Measurements from ENCODE around the gene TRIM14.
A peak's percentile ranks its signal among the peaks of the same experiment; 100 is the strongest.
"Not testable (repeated sequence)": the region's sequence is repeated elsewhere in the genome, so short reads cannot be mapped to it uniquely, and the experiment has no call there.

Gene TRIM14

DNA sequence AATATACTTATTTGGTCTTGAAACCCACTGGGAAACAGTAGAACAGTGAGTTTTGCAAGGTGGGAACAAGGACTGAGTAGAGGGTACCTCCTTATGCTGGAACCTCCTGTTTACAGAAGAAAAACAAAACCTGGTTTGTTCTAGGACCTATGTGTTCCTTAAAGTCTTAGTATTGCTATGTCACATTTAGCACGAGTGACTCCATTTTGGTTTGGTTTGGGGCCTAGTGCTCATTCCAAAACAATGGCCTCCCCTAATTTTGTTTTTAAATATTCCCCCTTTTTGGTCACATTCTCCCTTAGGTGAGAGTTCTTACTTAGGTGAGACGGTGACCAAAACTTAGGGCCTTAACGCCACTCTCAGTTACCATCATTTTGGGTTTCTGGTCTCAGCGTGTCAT, 68.7 kb downstream of the TRIM14 start:
- no peak for DNase-seq (ENCODE audit: low read depth in 2 of 2)

DNA sequence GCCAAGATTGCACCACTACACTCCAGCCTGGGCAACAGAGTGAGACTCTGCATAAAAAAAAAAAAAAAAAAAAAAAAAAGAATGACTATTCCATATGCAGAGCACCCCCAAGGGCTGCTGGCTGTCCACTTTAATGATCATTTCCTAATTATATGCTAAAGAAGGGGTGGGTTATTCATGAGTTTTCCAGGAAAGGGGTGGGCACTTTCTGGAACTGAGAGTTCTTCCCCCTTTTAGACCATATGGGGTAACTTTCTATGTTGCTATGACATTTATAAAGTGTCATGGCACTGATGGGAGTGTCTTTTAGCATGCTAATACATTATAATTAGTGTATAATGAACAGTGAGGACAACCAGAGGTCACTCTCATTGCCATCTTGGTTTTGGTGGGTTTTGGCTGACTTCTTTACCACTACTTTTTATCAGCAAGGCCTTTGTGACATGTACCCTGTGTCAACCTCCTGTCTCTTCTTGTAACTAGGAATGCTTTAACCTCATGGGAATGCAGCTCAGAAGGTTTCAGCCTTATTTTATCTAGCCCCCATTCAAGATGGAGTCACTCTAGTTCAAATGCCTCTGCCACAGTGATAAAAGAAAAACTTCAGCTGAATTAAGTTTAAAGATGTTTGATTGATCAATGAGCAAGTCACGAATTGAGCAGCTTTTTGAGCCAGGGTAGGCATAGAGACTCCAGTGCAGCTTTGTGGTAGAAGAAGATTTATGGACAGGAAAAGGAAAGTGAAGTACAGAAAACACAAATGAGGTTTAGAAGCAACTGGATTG, 69.5 kb downstream of the TRIM14 start:
- DNase-seq (ENCODE audit: low read depth in 2 of 2), result no peak

DNA sequence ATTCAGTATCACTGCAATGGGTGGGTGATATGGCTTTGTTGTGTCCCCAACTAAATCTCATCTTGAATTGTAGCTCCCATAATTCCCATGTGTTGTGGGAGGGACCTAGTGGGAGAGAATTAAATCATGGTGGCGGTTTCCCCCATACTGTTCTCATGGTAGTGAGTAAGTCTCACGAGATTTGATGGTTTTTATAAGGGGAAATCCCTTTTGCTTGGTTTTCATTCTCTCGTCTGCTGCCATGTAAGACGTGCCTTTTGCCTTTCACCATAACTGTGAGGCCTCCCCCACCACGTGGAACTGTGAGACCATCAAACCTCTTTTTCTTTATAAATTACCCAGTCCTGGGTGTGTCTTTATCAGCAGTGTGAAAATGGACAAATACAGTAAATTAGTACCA, 72.0 kb downstream of the TRIM14 start:
- DNase-seq (ENCODE audit: low read depth in 2 of 2), result no peak

DNA sequence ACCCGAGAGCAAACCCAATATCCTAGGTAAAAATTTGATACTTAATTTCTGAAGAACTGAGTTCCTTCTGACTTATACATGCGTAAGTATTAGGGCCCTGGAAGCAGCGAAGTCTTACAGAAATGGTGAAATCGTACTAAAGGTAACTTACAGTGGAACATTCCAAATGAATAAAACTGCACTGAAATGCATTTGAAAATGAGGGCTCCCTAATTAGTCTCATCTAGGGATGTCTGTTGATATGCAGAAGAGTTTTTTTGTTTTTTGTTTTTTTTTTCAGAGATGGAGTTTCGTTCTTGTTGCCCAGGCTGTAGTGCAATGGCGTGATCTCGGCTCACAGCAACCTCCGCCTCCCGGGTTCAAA, 72.9 kb downstream of the TRIM14 start:
- no peak for DNase-seq (ENCODE audit: low read depth in 2 of 2)

DNA sequence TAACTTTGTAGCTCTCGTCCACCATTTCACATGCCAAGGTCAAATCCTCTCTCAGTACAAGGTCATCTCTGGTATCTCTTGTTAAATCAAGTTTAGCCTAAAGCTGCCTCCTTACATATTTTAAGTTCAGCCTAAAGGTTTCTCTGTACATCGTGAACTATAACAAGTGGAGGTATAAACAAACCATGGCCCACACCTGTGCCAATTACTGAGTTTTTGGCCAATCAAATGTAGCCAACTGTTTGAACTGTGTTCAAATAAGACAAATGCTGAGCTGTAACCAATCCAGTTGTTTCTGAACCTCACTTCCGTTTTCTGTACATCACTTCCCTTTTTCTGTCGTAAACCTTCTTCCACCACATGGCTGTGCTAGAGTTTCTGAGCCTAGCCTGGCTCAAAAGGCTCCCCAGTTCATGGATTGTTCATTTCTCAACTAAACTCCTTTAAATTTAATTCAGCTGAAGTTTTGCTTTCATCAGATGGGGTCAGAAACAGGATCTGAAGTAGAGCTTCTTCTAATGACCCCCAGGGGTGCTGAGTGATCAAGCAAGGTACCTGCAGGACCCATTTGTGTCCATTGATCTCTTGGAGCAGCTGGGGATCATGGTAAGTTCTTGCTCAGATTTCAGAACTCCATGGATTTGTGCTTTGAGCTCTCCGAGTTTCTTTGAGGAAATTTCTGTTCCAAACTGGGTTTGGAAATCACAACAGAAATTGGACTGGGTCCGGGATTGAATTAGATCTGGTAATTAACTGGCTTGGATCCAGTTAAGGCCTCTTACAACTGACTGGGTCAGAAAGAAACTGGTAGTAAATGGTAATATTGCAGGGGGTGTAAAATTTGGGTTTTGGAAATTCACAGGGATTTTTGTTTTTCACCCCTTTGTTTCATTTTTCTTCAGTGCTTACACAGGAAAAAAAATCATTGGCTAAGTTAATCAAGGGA, 73.5 kb downstream of the TRIM14 start:
- DNase-seq (ENCODE audit: low read depth in 2 of 2), result no peak

DNA sequence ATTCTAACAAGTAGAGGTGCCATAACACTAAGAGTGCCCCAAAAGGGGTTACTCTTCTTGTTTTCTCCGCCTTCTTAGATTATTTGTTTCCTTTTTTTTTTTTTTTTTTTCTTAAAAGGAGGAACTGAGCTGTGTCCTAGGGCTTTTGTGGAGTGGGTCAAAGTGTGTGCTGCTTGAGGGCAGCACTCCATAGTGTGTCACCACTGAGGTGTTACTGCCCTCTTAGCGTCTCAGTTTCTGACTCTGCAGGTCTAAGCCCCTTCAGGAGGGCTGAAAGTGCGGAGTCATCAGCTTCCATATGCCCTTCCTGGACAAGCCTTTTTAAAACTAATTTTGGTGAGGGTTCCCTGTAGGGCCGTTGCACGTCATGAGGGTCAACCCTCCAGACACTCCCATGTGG, 75.1 kb downstream of the TRIM14 start:
- no peak for DNase-seq (ENCODE audit: low read depth in 2 of 2)

DNA sequence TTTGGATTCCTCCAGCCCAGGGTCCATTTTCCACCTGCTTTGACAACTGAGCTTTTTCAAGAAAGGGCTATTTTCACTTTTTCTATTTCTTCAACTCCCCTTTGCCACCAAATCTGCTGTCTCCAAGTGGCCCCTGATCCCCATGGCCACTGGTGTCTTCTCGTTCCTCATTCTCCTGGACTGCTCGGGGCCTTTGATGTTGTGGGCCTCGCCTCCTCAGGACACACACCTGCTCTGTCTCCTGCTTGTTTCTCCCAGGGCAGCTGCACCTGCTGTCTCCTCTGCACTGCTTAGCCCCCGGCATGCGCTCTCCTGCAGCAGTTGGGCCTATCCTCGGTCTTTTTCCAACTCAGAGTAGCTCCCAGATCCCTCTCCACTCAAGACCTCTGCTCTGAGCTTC, 78.8 kb downstream of the TRIM14 start:
- DNase-seq (ENCODE audit: low read depth in 2 of 2), result no peak

DNA sequence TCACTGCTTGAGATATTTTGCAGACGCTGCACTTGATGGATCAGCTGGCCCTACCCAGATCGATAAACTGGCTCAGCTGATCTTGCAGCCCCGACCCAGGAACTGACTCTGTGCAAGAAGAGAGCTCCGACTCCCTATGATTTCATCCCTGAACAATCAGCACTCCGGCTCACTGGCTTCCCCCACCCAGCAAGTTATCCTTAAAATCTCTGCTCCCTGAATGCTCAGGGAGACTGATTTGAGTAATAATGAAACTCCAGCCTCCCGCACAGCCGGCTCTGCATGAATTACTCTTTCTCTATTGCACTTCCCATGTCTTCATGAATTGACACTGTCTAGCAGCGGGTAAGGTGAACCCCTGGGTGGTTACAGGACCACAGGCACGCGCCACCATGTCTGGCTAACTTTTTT, 79.4 kb downstream of the TRIM14 start:
- no peak for DNase-seq (ENCODE audit: low read depth in 2 of 2)

DNA sequence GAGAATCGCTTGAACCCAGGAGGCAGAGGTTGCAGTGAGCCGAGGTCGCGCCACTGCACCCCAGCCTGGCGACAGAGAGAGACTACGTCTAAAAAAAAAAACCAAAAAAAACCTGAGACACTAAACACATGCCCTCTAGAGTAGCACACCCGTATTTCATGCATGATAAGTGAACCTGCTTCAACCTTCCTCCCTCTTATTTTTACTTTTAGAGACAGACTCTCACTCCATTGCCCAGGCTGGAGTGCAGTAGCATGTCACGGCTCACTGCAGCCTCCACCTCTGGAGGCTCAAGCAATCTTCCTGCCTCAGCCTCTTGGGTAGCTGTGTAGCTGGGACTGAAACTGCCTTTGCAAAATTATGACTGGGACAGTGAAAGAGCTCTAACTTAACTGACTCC, 80.1 kb downstream of the TRIM14 start:
- DNase-seq (ENCODE audit: low read depth in 2 of 2), result no peak

DNA sequence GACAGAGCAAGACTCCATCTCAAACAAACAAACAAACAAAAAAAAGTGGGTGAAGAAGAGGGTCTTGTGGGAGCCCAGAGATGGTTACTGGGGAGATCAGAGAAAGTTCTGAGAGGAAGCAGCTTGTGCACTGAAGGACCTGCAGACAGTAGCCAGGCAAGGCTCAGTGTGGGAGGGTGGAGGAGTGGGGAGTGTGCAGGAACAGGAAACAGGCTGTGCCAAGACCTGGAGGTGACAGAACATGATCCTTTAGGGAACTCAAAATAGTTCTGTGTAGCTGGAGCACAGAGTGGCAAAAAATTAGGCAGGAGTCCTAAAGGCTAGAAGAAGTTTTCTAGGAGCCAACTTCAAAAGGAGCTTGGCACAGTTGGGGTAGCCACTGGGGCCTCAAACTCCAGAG, 81.7 kb downstream of the TRIM14 start:
- DNase-seq (ENCODE audit: low read depth in 2 of 2), result no peak

DNA sequence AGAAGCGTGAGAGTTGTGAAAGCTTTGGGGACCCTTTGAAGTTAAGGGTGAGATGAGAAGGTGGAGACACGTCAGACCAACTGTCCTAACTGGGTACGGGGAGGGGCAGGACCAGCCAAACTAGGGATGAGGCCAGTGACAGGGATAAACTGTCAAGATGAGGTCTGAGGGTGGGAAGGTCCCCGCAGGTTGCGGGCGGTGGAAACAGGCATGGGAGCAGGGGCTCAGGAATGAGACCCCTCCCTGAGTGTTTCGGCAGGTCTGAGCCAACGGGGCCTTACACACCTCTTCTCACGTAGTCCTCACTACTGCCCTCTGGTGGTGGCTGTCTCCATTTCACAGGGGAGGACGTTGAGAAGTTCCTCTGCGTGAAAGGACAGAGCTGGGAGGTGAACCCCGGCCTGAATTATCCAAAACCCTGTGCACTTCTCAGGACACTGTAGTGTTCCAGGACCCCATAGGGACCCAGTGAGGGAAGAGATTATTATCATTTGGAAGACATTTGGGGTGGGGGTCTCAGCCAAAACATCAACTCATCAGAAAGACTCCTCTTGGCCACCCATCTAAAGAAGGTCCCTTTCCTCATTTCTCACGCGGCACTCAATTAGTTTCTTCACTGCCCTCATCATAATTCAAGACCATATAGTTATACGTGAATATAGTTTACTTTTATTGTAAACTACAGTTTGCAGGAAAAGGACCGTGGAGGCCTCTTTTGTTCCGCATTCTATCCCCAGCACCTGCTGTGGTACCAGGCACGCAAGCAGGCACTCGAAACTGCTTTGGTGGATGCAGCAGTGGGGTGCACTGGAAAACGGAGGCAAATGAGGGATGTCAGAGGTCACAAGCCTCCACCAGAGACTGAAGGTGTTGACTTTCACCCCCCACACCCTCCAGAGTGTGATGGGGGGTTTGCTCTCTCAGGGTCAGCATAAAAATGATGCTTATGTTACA, 84.2 kb downstream of the TRIM14 start:
- peak; percentile 84 to 90 for DNase-seq (ENCODE audit: low read depth in 2 of 2)

DNA sequence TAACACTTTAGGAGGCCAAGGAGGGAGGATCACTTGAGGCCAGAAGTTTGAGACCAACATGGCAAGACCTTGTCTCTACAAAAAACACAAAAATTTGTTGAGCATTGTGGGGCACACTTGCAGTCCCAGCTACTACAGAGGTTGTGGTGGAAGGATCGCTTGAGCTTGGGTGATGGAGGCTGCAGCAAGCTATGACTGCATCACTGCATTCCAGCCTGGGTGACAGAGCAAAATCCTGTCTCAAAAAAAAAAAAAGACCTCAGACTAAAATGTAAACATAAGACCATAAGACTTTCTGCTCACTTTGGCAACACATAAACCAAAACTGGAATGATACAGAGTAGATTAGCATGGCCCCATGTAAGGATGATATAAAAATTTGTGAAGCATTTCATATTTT, 87.1 kb downstream of the TRIM14 start:
- DNase-seq (ENCODE audit: low read depth in 2 of 2), result no peak

DNA sequence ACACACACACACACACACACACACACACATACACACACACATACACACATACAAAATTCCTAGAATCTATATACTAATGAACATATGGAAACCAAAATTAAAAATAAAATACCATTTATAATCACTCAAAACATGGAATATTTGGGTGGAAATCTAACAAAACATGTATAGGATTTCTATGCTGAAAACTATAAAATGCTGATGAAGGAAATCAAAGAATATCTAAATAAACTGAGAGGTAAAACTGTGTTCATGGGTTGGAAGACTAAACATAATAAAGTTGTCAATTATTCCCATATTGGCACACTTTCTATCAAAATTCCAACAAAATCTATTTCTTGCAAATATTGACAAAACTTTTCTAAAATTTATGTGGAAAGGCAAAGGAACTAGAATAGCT, 87.9 kb downstream of the TRIM14 start:
- no peak for DNase-seq (ENCODE audit: low read depth in 2 of 2)

DNA sequence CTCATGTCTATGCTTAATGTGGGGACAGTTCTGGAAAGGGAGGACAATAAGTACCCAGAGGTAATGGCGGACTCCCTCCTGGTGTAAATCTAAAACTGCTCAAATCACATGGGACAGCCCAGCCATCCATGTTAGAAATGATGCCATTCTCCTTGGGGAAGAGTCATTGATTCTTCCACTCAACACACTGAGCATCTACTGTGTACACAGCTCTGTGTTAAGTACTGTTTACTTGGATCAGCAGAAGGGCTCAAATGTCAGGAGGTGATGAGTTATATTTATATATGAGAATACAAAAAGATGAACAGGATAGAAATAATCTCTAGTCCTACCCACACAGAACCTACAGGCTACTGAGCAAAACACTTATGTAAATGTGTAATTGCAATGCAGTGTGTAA, 94.3 kb downstream of the TRIM14 start:
- no peak for DNase-seq (ENCODE audit: low read depth in 2 of 2)

DNA sequence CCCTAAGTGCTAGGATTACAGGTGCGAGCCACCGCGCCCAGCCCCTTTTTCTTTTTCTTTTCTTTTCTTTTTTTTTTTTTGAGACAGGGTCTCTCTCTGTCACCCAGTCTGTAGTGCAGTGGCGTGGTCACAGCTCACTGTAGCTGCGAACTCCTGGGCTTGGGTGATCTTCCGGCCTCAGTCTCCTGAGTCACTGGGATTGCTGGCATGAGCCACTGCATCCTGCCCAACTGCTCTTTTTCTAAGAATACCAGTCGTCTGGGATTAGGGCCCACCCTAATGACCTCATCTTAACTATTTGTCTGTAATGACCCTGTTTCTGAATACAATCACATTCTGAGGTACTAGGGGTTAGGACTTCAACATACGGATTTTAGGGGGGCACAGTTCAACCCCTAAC, 96.6 kb downstream of the TRIM14 start:
- no peak for DNase-seq (ENCODE audit: low read depth in 2 of 2)

DNA sequence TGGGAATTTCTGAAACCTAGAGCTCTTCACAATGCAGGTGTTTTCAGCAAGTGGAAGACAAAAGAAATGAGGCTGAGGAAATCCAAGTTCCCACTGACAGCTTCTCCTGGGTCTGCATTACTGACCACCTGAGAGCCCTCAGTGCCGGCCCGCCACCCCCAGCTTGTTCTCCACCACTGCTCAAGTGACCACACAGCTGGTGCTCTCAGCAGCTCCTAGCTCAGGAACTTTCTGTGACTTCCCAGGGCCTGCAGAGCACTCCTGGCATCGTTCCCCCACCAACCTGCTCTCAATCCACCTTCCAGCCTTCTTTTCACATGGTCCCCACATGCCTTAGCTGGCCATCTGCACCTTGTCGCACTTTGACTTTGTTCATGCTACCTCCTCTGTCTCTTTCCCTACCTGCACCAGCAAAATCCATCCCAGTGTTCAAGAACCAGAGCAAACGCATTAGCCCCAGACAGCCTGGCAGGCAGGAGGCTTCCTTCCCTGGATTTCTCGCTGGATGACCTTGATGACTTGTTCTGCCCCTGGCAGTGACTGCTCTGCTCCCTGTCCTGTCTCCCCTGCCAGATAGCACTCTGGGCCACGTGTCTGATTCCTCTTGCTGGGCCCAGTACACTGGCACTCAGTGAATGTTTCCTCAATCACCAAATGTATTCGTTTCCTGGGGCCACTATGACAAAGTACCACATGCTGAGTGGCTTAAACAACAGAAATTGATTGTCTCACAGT, 97.5 kb downstream of the TRIM14 start:
- DNase-seq (ENCODE audit: low read depth in 2 of 2), result no peak

DNA sequence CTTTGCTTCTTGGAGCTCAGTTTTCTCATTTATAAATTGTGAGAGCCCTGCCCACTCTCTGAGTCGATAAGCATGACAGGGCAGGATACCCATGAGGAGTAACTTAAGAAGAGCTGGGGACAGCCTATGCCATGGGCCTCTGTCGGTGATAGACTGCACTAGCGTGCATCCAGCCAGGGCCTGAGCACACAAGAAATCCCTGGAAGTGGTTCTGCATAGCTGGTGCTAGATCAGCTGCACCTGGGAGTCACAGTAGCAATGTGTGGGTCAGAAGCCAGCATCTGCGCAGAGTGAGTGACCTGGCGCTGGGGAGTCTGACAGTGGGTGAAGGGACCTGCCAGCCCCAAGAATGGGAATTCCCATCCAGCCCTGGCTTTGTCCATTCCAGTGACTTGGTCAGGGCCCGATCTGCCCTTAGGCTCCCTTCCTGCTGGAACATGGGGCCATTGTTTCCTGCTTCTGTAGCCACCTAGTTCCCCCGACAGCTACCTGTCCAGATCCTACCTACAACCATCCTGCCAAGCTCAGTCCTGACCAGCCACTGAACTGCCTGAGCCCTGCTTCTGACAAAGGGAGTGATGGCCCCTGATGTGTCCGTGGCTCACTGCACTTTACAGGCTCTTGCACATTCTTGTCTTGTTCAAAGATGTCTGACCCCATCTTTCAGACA, 98.4 kb downstream of the TRIM14 start:
- no peak for DNase-seq (ENCODE audit: low read depth in 2 of 2)

DNA sequence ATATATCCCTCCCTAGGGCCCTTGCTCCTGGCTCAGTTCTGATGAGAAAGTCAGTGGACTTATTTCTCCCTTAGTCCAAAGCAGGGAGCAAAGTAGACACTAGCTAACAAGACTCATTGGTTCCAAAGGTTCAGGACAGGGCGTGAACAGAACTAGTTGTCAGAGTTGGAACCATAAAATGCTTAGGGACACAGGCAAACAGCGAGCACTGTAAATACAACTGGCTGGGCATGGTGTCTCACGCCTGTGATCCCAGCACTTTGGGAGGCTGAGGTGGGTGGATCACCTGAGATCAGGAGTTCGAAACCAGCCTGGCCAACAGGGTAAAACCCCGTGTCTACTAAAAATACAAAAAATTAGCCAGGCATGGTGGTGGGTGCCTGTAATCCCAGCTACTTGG, 99.2 kb downstream of the TRIM14 start:
- DNase-seq (ENCODE audit: low read depth in 2 of 2), result not testable (repeated sequence)
